ENCODE data around the gene SPSB4.

SPSB4 gene

GRCh38 chr3:141076036-141076773, 25.1 kb downstream of the SPSB4 start:
- Histone ChIP-seq H3K9ac (ENCODE audit: low read depth, low read length) (no peak overlapping the region), H3K9me3 (ENCODE audit: control insufficient read depth, insufficient read depth, low read length) (no peaks in the 10 kb centered on the region), H3K36me3 (ENCODE audit: insufficient read depth, low read length) (no peaks in the 10 kb centered on the region), H3K4me1 (ENCODE audit: insufficient read depth, low read length) (peaks cover 73% of the 10 kb centered on the region)

DNA sequence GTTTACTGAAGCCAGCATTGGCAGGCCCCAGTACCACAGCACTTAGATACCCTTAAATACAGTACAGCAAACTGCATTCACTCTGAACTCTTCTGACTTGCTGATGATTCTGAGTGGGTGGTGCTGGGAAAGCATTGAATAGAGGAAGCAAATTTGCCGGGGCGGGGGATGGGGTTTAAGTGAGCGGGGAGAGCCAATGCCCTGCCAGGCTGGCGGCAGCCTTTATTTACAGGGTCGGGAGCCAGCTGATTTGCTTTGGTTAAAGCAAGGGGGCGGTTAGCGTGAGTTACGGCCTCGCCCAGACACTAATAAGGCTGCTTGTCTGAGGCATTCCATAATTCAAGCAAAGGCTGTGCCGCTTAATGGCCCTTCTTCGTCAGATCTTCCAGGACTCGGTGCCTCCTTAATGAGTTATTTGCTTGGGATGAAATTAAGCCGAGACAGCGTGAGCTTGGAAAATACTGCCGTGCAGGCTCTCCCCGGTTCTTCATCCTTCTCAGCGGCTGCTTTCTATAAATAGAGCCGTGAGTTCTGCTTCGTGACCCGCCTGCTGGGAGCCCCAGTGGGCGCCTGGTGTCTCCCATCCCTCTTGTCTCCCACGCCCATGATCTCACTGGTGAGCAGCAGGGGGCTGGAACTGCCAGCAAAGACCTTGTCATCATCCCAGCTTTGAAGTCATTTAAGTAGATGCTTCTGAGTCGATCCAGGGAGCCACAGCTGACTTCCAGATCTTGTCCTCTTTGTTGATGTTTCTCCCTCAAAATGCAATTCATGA, 25.8 kb downstream of the SPSB4 start:
- H3K9me3 ChIP-seq (ENCODE audit: control insufficient read depth, insufficient read depth, low read length), result no peaks in the 10 kb centered on the region
- H3K9ac ChIP-seq (ENCODE audit: low read depth, low read length), result no peak overlapping the region
- peaks cover 73% of the 10 kb centered on the region for H3K4me1 ChIP-seq (ENCODE audit: insufficient read depth, low read length)
- no peaks in the 10 kb centered on the region for H3K36me3 ChIP-seq (ENCODE audit: insufficient read depth, low read length)

DNA sequence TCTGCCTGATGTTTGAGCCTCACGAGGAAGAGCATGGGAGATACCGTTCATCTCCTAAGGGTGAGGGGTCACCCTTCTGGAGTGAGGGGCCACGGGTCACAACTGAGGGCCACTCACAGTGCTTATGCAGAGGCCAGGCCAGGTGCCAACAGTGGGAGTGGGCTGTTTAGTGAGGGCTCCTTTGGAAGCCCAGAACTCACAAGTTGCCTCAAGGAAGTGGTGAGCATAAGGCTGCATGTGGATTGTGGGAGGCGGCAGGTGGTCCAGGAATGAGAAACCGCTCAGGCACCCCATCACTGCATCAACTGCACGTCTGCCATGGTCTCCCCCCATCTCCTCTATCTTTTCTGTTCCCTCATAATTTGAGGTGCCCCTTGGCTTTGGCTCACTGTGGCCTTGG, 26.5 kb downstream of the SPSB4 start:
- Histone ChIP-seq H3K36me3 (ENCODE audit: insufficient read depth, low read length) (no peaks in the 10 kb centered on the region), H3K4me1 (ENCODE audit: insufficient read depth, low read length) (peaks cover 74% of the 10 kb centered on the region), H3K9me3 (ENCODE audit: control insufficient read depth, insufficient read depth, low read length) (no peaks in the 10 kb centered on the region), H3K9ac (ENCODE audit: low read depth, low read length) (no peak overlapping the region)

GRCh38 chr3:141078200-141078599, 27.1 kb downstream of the SPSB4 start:
- H3K9me3 ChIP-seq (ENCODE audit: control insufficient read depth, insufficient read depth, low read length), result no peaks in the 10 kb centered on the region
- no peak overlapping the region for H3K9ac ChIP-seq (ENCODE audit: low read depth, low read length)
- H3K36me3 ChIP-seq (ENCODE audit: insufficient read depth, low read length), result no peaks in the 10 kb centered on the region
- H3K4me1 ChIP-seq (ENCODE audit: insufficient read depth, low read length), result peaks cover 79% of the 10 kb centered on the region

- Histone ChIP-seq H3K36me3 (ENCODE audit: insufficient read depth, low read length) (no peaks in the 10 kb centered on the region), H3K4me1 (ENCODE audit: insufficient read depth, low read length) (peaks cover 78% of the 10 kb centered on the region), H3K9ac (ENCODE audit: low read depth, low read length) (no peak overlapping the region), H3K9me3 (ENCODE audit: control insufficient read depth, insufficient read depth, low read length) (no peaks in the 10 kb centered on the region)
These were observed 29.3 kb downstream of the SPSB4 start for GRCh38 chr3:141080431-141080830.

DNA sequence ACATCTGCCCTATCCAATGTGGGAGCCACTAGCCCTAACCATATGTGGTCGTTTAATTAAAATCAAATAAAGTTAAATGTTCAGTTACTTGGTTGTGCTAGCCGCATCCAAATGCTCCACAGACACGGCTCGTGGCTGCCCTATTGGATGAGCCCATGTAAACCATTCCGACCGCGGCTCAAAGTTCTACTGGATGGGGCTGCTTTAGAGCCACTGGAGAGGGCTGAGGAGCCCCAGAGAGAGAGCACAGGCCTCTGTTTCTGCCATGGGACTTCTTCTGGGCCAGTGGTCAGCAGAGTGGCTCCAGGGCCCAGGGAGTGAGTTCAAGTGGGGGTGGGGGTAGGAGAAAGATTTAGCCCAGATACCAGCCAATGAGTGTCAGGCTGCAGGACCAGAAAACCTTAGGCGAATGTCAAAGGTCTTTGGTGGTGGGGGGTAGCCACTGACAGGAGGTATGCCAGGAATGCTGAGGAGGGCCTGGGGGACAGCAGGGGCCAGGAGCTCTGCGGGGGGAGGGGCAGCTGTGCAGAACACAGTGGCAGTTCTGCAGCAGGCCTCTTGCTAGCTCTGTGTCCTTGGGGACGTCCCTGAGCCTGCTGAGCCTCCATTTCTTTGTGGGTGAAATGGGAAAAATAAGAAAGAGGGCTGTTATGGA, 30.1 kb downstream of the SPSB4 start:
- Histone ChIP-seq H3K4me1 (ENCODE audit: insufficient read depth, low read length) (peaks cover 79% of the 10 kb centered on the region), H3K9ac (ENCODE audit: low read depth, low read length) (no peak overlapping the region), H3K9me3 (ENCODE audit: control insufficient read depth, insufficient read depth, low read length) (no peaks in the 10 kb centered on the region)

DNA sequence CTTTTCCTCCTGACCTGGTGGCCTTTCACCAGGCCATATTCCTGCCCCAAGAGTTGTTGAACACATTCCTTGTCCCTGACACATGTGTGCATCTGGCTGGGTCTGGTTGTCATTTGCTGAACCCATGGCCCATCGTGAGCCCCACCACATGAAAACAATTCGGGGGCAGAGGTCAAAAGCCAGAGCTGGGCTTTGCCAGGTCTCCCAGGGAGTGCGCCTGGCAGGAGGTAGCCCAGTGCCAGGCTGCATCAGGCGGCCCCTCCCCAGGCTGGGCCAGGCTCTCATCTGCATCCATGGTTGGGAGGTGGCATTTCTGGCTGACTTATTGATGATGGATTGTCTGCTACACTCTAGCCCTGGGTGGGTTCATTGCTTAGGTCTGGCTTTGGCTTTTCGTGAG, 30.9 kb downstream of the SPSB4 start:
- Histone ChIP-seq H3K4me1 (ENCODE audit: insufficient read depth, low read length) (peaks cover 71% of the 10 kb centered on the region), H3K9ac (ENCODE audit: low read depth, low read length) (no peak overlapping the region), H3K36me3 (ENCODE audit: insufficient read depth, low read length) (no peaks in the 10 kb centered on the region), H3K9me3 (ENCODE audit: control insufficient read depth, insufficient read depth, low read length) (no peaks in the 10 kb centered on the region)

More for the DNA sequence above, 30.1 kb downstream of the SPSB4 start:
- no peaks in the 10 kb centered on the region for H3K36me3 ChIP-seq (ENCODE audit: insufficient read depth, low read length)

- Histone ChIP-seq H3K4me1 (ENCODE audit: insufficient read depth, low read length) (peaks cover 59% of the 10 kb centered on the region), H3K36me3 (ENCODE audit: insufficient read depth, low read length) (no peaks in the 10 kb centered on the region), H3K9me3 (ENCODE audit: control insufficient read depth, insufficient read depth, low read length) (no peaks in the 10 kb centered on the region), H3K9ac (ENCODE audit: low read depth, low read length) (no peak overlapping the region)
These were observed 32.1 kb downstream of the SPSB4 start for GRCh38 chr3:141083226-141083625.

DNA sequence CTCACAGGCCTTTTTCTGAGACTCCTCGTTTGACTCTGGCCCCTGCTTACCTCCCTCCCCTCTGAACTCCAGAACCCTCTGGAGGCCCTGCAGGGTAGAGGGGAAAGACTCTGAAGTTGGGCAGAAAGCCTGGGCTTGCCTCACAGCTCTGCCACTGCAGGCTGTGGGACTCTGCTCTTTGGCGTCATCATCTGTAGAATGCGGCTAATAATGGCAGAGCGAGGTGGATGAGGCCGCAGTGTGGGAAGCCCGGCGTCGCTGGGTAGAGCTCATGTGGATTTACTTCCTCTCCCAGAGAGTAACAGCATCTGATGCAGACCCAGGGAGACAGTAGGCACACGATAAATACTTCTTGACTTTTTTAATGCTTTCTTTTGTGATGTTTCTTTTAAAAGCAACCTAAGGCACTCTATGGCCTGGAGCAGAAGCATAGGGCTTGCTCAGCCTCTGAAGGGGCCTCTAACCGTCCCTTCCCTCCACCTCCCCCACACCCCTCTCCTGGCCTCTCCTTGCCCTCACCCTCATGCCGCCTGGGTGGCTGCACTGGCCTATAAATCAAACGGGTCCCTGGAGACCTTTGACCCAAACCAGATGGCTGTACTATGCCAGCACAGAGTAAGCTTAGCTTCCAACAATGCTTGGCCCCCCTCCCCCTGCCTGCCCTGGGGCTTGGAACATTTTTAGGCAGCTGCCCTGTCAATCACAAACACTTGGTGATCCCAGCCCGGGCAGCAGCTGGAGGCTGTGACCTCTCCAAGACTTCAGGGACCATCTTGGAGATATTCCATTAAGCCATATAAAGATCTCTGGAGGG, 32.9 kb downstream of the SPSB4 start:
- H3K36me3 ChIP-seq (ENCODE audit: insufficient read depth, low read length), result no peaks in the 10 kb centered on the region
- no peaks in the 10 kb centered on the region for H3K9me3 ChIP-seq (ENCODE audit: control insufficient read depth, insufficient read depth, low read length)
- no peak overlapping the region for H3K9ac ChIP-seq (ENCODE audit: low read depth, low read length)
- peaks cover 54% of the 10 kb centered on the region for H3K4me1 ChIP-seq (ENCODE audit: insufficient read depth, low read length)

DNA sequence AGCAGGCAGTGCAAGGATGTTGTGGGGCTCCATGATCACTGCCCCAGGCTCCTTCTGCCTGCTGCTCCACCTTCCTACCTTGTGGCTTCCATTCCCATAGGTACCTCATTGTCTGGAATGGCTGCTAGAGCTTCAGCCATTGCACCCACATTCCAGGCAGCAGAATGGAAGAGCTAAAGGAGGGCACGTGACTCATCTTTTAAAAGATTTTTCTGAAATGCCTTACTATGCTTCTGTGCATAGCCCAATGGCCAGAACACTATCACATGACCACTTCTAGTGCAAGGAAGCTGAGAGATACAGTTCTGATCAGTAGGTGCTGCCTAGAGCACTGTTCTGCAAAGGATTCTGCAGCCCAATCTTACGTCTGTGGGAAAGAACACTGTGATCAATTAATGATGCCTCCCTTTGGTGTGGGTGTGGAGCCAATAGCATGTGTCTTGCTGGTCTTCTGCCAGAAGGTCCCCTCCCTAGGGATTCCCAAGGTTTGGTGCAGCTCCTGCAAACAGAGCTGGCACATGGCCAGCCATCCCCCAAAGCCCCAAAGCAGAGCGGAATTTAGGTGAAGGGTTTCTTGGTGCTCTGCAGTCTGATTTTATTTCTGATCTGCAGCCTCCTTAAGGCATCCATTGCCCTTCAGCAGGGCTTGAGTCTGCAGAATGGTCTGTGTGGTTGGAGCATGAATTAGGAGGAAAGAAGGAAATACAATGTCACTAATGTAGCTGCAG, 34.4 kb downstream of the SPSB4 start:
- H3K36me3 ChIP-seq (ENCODE audit: insufficient read depth, low read length), result no peaks in the 10 kb centered on the region

GRCh38 chr3:141086188-141086587, 35.0 kb downstream of the SPSB4 start:
- Histone ChIP-seq H3K4me1 (ENCODE audit: insufficient read depth, low read length) (peaks cover 47% of the 10 kb centered on the region), H3K9me3 (ENCODE audit: control insufficient read depth, insufficient read depth, low read length) (no peaks in the 10 kb centered on the region), H3K36me3 (ENCODE audit: insufficient read depth, low read length) (no peaks in the 10 kb centered on the region), H3K9ac (ENCODE audit: low read depth, low read length) (no peak overlapping the region)

More for the DNA sequence above, 34.4 kb downstream of the SPSB4 start:
- Histone ChIP-seq H3K4me1 (ENCODE audit: insufficient read depth, low read length) (peaks cover 53% of the 10 kb centered on the region), H3K9ac (ENCODE audit: low read depth, low read length) (no peak overlapping the region), H3K9me3 (ENCODE audit: control insufficient read depth, insufficient read depth, low read length) (no peaks in the 10 kb centered on the region)

DNA sequence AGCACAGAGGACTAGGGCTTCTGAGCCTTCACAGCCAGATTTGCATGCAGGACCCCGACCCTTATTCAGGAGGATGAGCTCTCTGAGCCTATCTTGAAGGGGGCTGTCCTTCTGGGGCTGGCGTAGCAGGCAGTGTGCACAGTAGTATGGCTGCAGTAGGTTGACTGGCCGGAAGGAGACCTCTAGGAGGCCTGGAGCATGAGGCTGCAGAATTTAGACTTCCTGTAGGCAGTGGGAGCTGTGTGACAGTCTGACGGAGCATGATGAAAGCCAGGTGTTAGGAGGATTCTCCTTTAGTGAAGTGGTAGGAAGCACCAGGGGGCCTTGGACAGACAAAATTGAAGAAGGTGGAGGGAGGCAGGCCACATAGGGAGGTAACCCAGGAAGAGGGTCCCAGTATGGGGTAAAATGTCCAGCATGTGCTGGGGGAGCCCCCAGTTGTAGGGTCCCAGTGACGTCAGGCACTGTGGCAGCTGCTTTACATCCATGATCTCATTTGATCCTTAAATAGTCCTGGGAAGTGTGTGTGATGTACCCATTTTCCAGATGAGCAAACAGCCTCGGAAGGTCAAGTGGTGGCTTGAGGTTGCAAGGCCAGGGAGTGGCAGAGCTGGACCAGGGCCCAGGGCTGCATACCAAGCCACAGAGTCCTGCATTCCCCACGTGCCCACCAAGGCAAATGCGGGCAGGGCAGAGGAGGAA, 36.1 kb downstream of the SPSB4 start:
- H3K9ac ChIP-seq (ENCODE audit: low read depth, low read length), result no peak overlapping the region
- H3K4me1 ChIP-seq (ENCODE audit: insufficient read depth, low read length), result peaks cover 42% of the 10 kb centered on the region

DNA sequence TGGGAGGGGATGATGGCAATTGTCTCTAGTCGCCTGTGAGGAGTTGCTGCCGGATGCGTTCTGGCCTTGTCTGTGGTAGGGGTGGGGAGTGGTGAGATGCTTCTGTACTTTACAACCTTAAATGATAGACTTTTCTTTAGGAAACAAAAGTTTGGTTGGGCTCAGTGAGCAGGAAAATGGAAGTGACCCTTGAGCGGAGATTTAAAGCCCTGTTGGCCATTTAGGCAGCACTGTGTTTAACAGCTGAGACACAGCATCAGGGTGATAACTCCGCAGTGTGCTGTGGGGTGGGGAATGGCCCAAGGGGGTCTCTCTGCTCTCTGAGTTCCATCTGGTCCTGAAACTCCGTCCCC, 36.6 kb downstream of the SPSB4 start:
- no peak overlapping the region for H3K9ac ChIP-seq (ENCODE audit: low read depth, low read length)
- no peaks in the 10 kb centered on the region for H3K36me3 ChIP-seq (ENCODE audit: insufficient read depth, low read length)
- H3K4me1 ChIP-seq (ENCODE audit: insufficient read depth, low read length), result peaks cover 37% of the 10 kb centered on the region
- no peaks in the 10 kb centered on the region for H3K9me3 ChIP-seq (ENCODE audit: control insufficient read depth, insufficient read depth, low read length)

More for the DNA sequence above, 36.1 kb downstream of the SPSB4 start:
- Histone ChIP-seq H3K9me3 (ENCODE audit: control insufficient read depth, insufficient read depth, low read length) (no peaks in the 10 kb centered on the region), H3K36me3 (ENCODE audit: insufficient read depth, low read length) (no peaks in the 10 kb centered on the region)
